Progenitor cell of endocrine pancreas (in vitro differentiated cells): ENCODE data around the gene TMEM150A. TPM values are rescaled to one million over a fixed set of nuclear protein-coding genes. Genes with fewer than 3 reads are reported as not detected.

Experiments used
- DNase-seq: peaks from one replicate; pipeline ENCODE4 v3.0.0; 2021; ENCODE audit warnings: low spot score; ENCODE audit not compliant: unreplicated experiment
- H3K27ac Mint-ChIP-seq: 2 replicates; pipeline ENCODE4 v1.8.0; 2021; ENCODE audit warnings: mild to moderate bottlenecking, moderate library complexity, mixed read lengths
- H3K27me3 Mint-ChIP-seq: 2 replicates; pipeline ENCODE4 v1.8.0; 2021; ENCODE audit warnings: mixed read lengths
- H3K36me3 Mint-ChIP-seq: 2 replicates; pipeline ENCODE4 v1.8.0; 2022; ENCODE audit warnings: mixed read lengths; ENCODE audit not compliant: insufficient read depth
- H3K4me1 Mint-ChIP-seq: 2 replicates; pipeline ENCODE4 v1.8.0; 2021; ENCODE audit warnings: low read depth, mixed read lengths
- H3K4me3 Mint-ChIP-seq: 2 replicates; pipeline ENCODE4 v1.8.0; 2021; ENCODE audit warnings: low read depth, mild to moderate bottlenecking, moderate library complexity, mixed read lengths
- H3K9me3 Mint-ChIP-seq: 2 replicates; pipeline ENCODE4 v1.8.0; 2021; ENCODE audit warnings: low read depth, mixed read lengths
- CTCF ChIP-seq: fragments of 200-600 bp; sonication (generic); IDR thresholded peaks from one replicate; pipeline ENCODE4 v1.5.0; 2021; ENCODE audit warnings: antibody characterized with exemption, mild to moderate bottlenecking; ENCODE audit not compliant: unreplicated experiment
- total RNA-seq: library from RNA; stranded (reverse); gene quantifications from 2 replicates; pipeline ENCODE4 v1.2.1, GENCODE V29; 2021

Gene TMEM150A
- total RNA-seq, 1 donor from 2014 or later = 26.0 TPM

DNA sequence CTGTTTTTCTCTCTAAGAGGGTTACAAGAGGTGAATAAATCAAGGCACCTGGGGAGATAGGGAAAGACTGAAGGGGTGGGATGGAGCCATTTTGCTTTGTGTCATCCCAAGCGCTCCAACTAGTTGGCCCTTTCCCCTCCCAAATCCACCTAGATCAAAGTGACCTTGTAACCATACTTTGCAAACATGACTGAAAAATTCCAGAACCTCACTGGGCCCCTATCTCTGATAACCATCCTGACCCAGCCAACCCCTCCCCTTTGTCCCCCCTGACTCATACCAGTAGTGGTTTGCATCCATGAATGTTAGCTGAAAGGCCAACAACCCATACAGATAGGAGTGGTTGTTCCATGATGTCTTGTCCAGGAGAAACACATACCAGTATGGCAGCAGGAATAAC is 44.3 kb downstream of the TMEM150A start:
- no peaks in the 10 kb centered on the region for H3K9me3 Mint-ChIP-seq
- DNase-seq = no peak
- no peaks in the 10 kb centered on the region for H3K27me3 Mint-ChIP-seq
- no peak for TF ChIP-seq CTCF
- H3K4me1 Mint-ChIP-seq = peaks cover 21% of the 10 kb centered on the region
- no peak overlapping the region for H3K27ac Mint-ChIP-seq
- peaks cover 11% of the 10 kb centered on the region for H3K36me3 Mint-ChIP-seq
- H3K4me3 Mint-ChIP-seq = no peak overlapping the region

- no peak overlapping the region for H3K27ac Mint-ChIP-seq
- no peak for DNase-seq
- no peaks in the 10 kb centered on the region for H3K27me3 Mint-ChIP-seq
- H3K4me1 Mint-ChIP-seq = peaks cover 21% of the 10 kb centered on the region
- H3K4me3 Mint-ChIP-seq = no peak overlapping the region
- TF ChIP-seq CTCF = no peak
- peaks cover 14% of the 10 kb centered on the region for H3K36me3 Mint-ChIP-seq
- H3K9me3 Mint-ChIP-seq = no peaks in the 10 kb centered on the region
These were observed 45.4 kb downstream of the TMEM150A start for GRCh38 chr2:85557130-85557529.

DNA sequence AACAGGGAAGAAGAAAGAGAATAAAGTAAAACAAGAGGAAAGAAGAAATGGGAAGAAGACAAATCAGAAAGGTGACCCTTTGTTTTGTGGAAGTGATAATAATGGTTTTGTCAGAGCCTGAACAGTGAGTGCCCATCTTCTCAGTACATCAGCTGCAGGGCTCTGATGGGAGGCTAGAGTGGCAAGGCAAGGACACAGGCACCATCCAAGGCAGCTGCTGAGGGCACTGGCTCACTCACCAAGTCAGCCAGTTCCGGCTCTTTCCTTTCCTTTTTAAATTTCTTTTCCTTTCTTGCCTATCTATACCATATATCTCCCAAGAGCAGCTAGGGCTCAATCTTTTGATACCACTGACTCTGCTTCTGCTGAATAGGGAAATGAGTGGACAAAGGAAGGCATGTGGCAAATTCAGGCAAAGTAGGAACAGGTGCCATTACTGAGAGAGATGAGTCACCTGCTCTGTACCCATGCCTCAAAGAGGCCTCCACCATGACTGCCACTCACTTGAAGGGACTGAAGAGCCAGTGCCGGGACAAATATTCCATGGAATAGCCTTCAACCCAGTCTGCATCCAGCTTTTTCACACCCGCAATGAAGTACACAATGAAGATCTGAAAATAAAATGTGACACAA is 47.4 kb downstream of the TMEM150A start:
- Mint-ChIP-seq H3K27ac (no peak overlapping the region), H3K4me3 (no peak overlapping the region), H3K27me3 (no peaks in the 10 kb centered on the region), H3K36me3 (peaks cover 26% of the 10 kb centered on the region), H3K9me3 (no peaks in the 10 kb centered on the region), H3K4me1 (peaks cover 17% of the 10 kb centered on the region)
- no peak for TF ChIP-seq CTCF
- DNase-seq = no peak

GRCh38 chr2:85553184-85553583 is 49.3 kb downstream of the TMEM150A start:
- no peaks in the 10 kb centered on the region for H3K27me3 Mint-ChIP-seq
- peaks cover 24% of the 10 kb centered on the region for H3K36me3 Mint-ChIP-seq
- no peak for TF ChIP-seq CTCF
- H3K9me3 Mint-ChIP-seq = no peaks in the 10 kb centered on the region
- no peak overlapping the region for H3K27ac Mint-ChIP-seq
- H3K4me1 Mint-ChIP-seq = peaks cover 5% of the 10 kb centered on the region
- DNase-seq = no peak
- no peak overlapping the region for H3K4me3 Mint-ChIP-seq

DNA sequence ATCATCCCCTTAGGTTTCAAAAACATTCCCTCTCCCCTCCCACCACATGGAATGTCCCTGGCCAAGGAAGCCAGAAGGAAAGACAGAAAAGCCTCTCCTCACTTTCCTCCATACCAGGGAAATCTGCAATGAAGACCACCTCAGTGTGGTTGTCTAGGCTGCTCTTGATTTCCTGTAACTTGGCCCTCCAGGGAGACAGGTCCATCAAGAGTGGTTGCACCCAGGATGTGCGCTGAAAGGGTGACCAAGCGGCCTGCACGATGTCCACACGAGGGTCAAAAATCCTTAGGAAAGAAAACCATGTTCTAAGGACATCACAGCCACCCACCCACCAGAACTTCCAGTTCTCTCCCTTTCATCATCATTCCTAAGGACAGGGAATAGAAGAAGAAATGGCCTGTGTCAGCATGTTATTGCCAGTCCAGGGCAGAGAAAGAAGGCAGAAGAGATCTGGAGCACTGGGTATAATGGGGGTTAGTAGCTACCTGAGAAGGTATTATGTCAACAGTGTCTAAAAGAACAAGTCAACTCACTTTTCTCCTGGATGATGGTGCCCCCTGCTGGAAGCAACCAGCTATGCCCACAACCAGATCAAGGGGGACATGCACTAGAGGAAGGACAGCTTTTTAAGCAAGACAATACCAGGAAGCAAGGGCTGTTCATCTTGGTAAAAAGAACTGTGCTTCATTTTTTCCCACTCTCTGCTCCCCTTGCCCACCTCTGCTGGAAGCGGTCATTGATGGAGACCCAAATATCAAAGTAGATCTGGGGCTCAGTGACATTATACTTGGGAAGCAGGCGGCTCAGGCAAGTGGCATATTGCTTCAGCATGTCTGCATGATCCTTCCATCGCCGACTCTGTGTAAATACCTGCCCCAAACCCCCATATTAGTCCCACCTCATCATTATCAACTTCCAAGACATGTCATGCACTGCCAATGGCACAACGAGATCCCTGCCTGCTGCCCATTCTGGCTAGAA is 50.5 kb downstream of the TMEM150A start:
- Mint-ChIP-seq H3K27ac (no peak overlapping the region), H3K9me3 (no peaks in the 10 kb centered on the region), H3K27me3 (no peaks in the 10 kb centered on the region), H3K4me1 (peaks cover 3% of the 10 kb centered on the region), H3K36me3 (peaks cover 20% of the 10 kb centered on the region), H3K4me3 (no peak overlapping the region)
- peak; percentile 99 for TF ChIP-seq CTCF
- DNase-seq = peak; percentile 79
